ENCODE results near the gene ADD1. TPM values are rescaled to one million over a fixed set of nuclear protein-coding genes. Genes with fewer than 3 reads are reported as not detected.

The ADD1 gene
- total RNA-seq, 1 donor from 2014 or later, result 276 TPM

DNA sequence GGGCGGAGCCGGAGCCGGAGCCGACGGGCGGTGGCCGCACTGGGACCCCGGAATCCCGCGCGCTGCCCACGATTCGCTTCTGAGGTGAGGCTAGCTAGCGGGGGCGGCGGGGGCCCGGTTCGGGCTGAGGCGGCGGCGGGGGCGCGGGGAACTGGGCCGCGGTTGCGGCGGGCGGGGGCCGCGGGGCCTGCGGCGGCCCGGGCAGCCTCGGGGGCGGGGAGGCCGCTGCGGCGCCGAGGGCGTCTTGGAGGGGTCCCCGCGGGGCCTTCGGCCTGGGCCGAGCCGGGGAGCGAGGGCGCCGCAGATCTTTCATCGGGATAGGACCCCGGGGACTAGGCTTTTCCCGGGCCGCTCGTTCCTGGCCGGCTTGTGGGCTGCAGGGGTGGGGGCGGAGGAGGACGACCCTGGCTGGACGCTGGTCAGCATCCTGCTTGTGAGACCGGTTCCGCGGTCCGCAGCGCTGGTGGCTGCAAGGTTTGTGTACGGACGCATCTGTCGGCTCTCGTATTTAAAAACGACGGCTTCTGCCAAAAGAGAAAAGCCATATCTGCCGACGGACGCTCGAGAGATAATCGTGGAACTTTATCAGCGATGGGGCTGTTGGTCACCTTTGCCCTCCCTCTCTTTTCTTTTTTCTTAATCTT is 419 bp downstream of the ADD1 start:
- Mint-ChIP-seq H3K27me3 (ENCODE audit: unreplicated experiment) (peaks cover 6% of the 10 kb centered on the region), H3K36me3 (ENCODE audit: unreplicated experiment) (peaks cover 4% of the 10 kb centered on the region), H3K9me3 (ENCODE audit: unreplicated experiment) (peaks cover 19% of the 10 kb centered on the region), H3K4me3 (ENCODE audit: unreplicated experiment) (peak overlapping the region; percentile 94), H3K27ac (ENCODE audit: unreplicated experiment) (peak overlapping the region; percentile 96), H3K4me1 (ENCODE audit: low read depth, unreplicated experiment) (peaks cover 19% of the 10 kb centered on the region)
- peak; percentile 73 for DNase-seq
- TF ChIP-seq, protein P1, sequence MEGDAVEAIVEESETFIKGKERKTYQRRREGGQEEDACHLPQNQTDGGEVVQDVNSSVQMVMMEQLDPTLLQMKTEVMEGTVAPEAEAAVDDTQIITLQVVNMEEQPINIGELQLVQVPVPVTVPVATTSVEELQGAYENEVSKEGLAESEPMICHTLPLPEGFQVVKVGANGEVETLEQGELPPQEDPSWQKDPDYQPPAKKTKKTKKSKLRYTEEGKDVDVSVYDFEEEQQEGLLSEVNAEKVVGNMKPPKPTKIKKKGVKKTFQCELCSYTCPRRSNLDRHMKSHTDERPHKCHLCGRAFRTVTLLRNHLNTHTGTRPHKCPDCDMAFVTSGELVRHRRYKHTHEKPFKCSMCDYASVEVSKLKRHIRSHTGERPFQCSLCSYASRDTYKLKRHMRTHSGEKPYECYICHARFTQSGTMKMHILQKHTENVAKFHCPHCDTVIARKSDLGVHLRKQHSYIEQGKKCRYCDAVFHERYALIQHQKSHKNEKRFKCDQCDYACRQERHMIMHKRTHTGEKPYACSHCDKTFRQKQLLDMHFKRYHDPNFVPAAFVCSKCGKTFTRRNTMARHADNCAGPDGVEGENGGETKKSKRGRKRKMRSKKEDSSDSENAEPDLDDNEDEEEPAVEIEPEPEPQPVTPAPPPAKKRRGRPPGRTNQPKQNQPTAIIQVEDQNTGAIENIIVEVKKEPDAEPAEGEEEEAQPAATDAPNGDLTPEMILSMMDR (IDR thresholded peaks at IDR 0.05; ENCODE audit: partially characterized antibody, unreplicated experiment), result no peak

DNA sequence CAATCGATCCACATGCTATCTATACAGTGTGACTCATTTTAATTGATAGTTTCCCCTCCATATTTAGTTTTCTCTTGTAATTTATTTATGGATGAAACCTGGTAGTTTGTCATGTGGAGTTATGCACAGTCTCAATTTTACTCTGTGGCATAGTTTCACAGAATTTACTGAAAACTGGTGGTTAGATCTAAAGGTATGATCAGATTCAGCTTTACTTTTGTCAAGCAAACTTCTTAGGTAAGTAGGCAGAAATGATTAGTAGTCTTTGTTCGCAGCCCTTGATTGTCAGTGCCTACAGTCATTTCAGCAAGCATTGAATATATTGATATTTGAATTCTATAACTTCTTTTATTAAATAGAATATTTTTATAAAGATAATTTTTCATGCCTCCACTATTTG is 2.5 kb downstream of the ADD1 start:
- peaks cover 27% of the 10 kb centered on the region for H3K4me1 Mint-ChIP-seq (ENCODE audit: low read depth, unreplicated experiment)
- no peaks in the 10 kb centered on the region for H3K36me3 Mint-ChIP-seq (ENCODE audit: unreplicated experiment)
- peak overlapping the region; percentile 94 for H3K4me3 Mint-ChIP-seq (ENCODE audit: unreplicated experiment)
- H3K27ac Mint-ChIP-seq (ENCODE audit: unreplicated experiment), result no peak overlapping the region
- peaks cover 17% of the 10 kb centered on the region for H3K9me3 Mint-ChIP-seq (ENCODE audit: unreplicated experiment)
- no peak for DNase-seq
- peaks cover 6% of the 10 kb centered on the region for H3K27me3 Mint-ChIP-seq (ENCODE audit: unreplicated experiment)
- TF ChIP-seq, protein P1 (IDR thresholded peaks at IDR 0.05; ENCODE audit: partially characterized antibody, unreplicated experiment), result no peak

DNA sequence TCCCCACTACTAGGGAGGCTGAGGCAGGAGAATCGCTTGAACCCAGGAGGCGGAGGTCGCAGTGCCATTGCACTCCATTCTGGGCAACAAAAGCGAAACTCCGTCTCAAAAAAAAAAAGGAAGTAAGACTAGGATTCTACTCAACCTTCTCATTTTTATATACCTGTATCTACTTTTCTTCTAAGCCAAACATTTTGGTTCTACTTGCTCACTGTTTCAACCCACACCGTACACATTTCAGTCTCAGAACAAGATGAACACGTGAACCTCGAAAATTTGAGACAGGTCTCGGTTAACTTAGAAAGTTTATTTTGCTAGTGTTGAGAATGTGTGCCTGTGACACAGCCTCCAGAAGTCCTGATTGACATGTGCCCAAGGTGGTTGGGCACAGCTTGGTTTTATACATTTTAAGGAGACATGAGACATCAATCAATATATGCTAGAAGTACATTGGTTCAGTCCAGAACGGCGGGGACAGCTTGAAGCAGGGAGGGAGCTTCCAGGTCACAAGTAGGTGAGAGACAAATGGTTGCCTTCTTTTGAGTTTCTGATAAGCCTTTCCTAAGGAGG is 3.7 kb downstream of the ADD1 start:
- TF ChIP-seq, protein P1 (IDR thresholded peaks at IDR 0.05; ENCODE audit: partially characterized antibody, unreplicated experiment), result no peak
- peaks cover 4% of the 10 kb centered on the region for H3K27me3 Mint-ChIP-seq (ENCODE audit: unreplicated experiment)
- H3K9me3 Mint-ChIP-seq (ENCODE audit: unreplicated experiment), result peaks cover 15% of the 10 kb centered on the region
- peaks cover 28% of the 10 kb centered on the region for H3K4me1 Mint-ChIP-seq (ENCODE audit: low read depth, unreplicated experiment)
- H3K4me3 Mint-ChIP-seq (ENCODE audit: unreplicated experiment), result no peak overlapping the region
- no peaks in the 10 kb centered on the region for H3K36me3 Mint-ChIP-seq (ENCODE audit: unreplicated experiment)
- DNase-seq, result no peak
- no peak overlapping the region for H3K27ac Mint-ChIP-seq (ENCODE audit: unreplicated experiment)

DNA sequence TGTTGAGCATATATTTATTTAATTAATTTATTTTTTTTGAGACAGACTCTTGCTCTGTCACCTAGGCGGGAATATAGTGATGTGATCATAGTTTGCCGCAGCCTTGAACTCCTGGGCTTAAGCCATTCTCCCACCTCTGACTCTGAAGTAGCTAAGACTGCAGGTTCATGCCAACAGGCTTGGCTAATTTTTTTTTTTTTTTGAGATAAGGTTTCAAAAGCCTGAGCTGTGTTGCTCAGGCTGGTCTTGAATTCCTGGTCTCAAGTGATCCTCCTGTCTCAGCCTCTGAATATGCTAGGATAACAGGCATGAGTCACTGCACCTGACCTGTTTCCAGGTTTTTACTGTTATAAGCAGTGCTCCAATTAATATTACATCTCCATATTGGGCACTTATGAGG is 4.8 kb downstream of the ADD1 start:
- Mint-ChIP-seq H3K36me3 (ENCODE audit: unreplicated experiment) (no peaks in the 10 kb centered on the region), H3K27me3 (ENCODE audit: unreplicated experiment) (peaks cover 4% of the 10 kb centered on the region), H3K9me3 (ENCODE audit: unreplicated experiment) (peaks cover 10% of the 10 kb centered on the region), H3K4me1 (ENCODE audit: low read depth, unreplicated experiment) (peaks cover 27% of the 10 kb centered on the region), H3K27ac (ENCODE audit: unreplicated experiment) (no peak overlapping the region), H3K4me3 (ENCODE audit: unreplicated experiment) (no peak overlapping the region)
- DNase-seq, result no peak
- TF ChIP-seq, protein P1 (IDR thresholded peaks at IDR 0.05; ENCODE audit: partially characterized antibody, unreplicated experiment), result no peak
